B cell (primary cell): ENCODE measurements around the gene TPRA1. TPM values are rescaled to one million over a fixed set of nuclear protein-coding genes. Genes with fewer than 3 reads are reported as not detected.

Experiments
- ATAC-seq: fragments of 200-7000 bp; cut with Tn5 transposase; one replicate; pipeline ENCODE4 v1.10.0; 2021; ENCODE audit warnings: low read depth, mild to moderate bottlenecking, moderate number of reproducible peaks, moderate library complexity
- CTCF ChIA-PET: fragments of 350-600 bp; sonication (Branson Sonifier 250); formaldehyde crosslinking; loops from one replicate; lab custom pipeline; 2021; ENCODE audit warnings: antibody characterized with exemption, inconsistent platforms; lab: Charles Lee
- POLR2A ChIA-PET: fragments of 350-600 bp; sonication (Branson Sonifier 250); formaldehyde crosslinking; loops from one replicate; lab custom pipeline; 2021; ENCODE audit warnings: antibody characterized with exemption; lab: Charles Lee
- DNase-seq: peaks from one replicate; pipeline ENCODE4 v3.0.0; 2013
- H2AFZ ChIP-seq: 2 replicates; pipeline ENCODE4 v1.6.1; 2012; ENCODE audit warnings: mild to moderate bottlenecking, low read depth, low read length; ENCODE audit not compliant: insufficient read depth, poor library complexity, severe bottlenecking
- H3K27ac ChIP-seq, 2 donors: 1 replicate in 1 of 2; 2 replicates in 1 of 2; pipeline ENCODE4 v1.5.1; 2012 to 2013; ENCODE audit warnings: low read length in 2 of 2, mild to moderate bottlenecking in 2 of 2, moderate library complexity in 1 of 2
- H3K27me3 ChIP-seq, 4 experiments: fragments of 200-600 bp in 1 of 4; sonication (generic) in 1 of 4; replicated peaks in 1 of 4; 1 replicate in 2 of 4; 2 replicates in 2 of 4; pipeline versions ENCODE4 v1.6.1 to v1.7.0; 2013 to 2016; ENCODE audit warnings: low read length in 3 of 4, mild to moderate bottlenecking in 2 of 4, mixed read lengths in 1 of 4, moderate library complexity in 1 of 4; ENCODE audit not compliant: insufficient read depth in 4 of 4, control insufficient read depth in 3 of 4; ENCODE audit errors: control extremely low read depth in 1 of 4
- H3K36me3 ChIP-seq, 2 experiments: replicated peaks in 1 of 2; 1 replicate in 1 of 2; 2 replicates in 1 of 2; pipeline versions ENCODE4 v1.6.1 to v1.7.1; 2013; ENCODE audit warnings: low read length in 1 of 2; ENCODE audit not compliant: insufficient read depth in 2 of 2, control insufficient read depth in 1 of 2; ENCODE audit errors: control extremely low read depth in 1 of 2, extremely low read depth in 1 of 2
- H3K4me1 ChIP-seq, 2 donors: fragments of 200-600 bp in 1 of 2; sonication (generic) in 1 of 2; 1 replicate in 1 of 2; 2 replicates in 1 of 2; pipeline versions ENCODE4 v1.5.1 to v1.6.1; 2013 to 2017; ENCODE audit warnings: low read length in 2 of 2; ENCODE audit not compliant: control insufficient read depth in 2 of 2, insufficient read depth in 2 of 2
- H3K4me2 ChIP-seq: replicated peaks from 2 replicates; pipeline ENCODE3; 2012; ENCODE audit warnings: mild to moderate bottlenecking, low read depth, low read length; ENCODE audit not compliant: poor library complexity, severe bottlenecking
- H3K4me3 ChIP-seq, 5 experiments: fragments of 200-600 bp in 1 of 5; sonication (generic) in 1 of 5; 1 replicate in 3 of 5; 2 replicates in 2 of 5; pipeline versions ENCODE4 v1.5.1 to v1.7.0; 2011 to 2016; ENCODE audit warnings: low read length in 4 of 5, mild to moderate bottlenecking in 4 of 5, low read depth in 2 of 5, control low read depth in 1 of 5, moderate library complexity in 1 of 5; ENCODE audit not compliant: insufficient read depth in 1 of 5; ENCODE audit errors: control extremely low read depth in 1 of 5, extremely low read depth in 1 of 5
- H3K79me2 ChIP-seq: fragments of 200-600 bp; sonication (generic); one replicate; pipeline ENCODE4 v1.6.0; 2016; ENCODE audit warnings: low read length; ENCODE audit not compliant: control insufficient read depth, insufficient read depth
- H3K9ac ChIP-seq: fragments of 200-600 bp; sonication (generic); 2 replicates; pipeline ENCODE4 v1.6.1; 2017; ENCODE audit warnings: mild to moderate bottlenecking, low read length, moderate library complexity
- H3K9me3 ChIP-seq, 3 donors: one replicate each; pipeline versions ENCODE4 v1.6.1 to v1.7.1; 2013; ENCODE audit warnings: low read length in 2 of 3; ENCODE audit not compliant: control insufficient read depth in 2 of 3, insufficient read depth in 1 of 3; ENCODE audit errors: control extremely low read depth in 1 of 3
- H4K20me1 ChIP-seq: 2 replicates; pipeline ENCODE4 v1.6.0; 2012; ENCODE audit warnings: mild to moderate bottlenecking, low read length; ENCODE audit not compliant: insufficient read depth, control insufficient read depth, poor library complexity, severe bottlenecking
- H3K27ac Mint-ChIP-seq: one replicate; pipeline ENCODE4 v1.8.0; 2021; ENCODE audit warnings: mixed read lengths
- H3K27me3 Mint-ChIP-seq: one replicate; pipeline ENCODE4 v1.8.0; 2021; ENCODE audit warnings: mixed read lengths
- H3K4me1 Mint-ChIP-seq: one replicate; pipeline ENCODE4 v1.8.0; 2021; ENCODE audit warnings: mixed read lengths
- H3K4me3 Mint-ChIP-seq: one replicate; pipeline ENCODE4 v1.8.0; 2021; ENCODE audit warnings: mixed read lengths
- H3K9me3 Mint-ChIP-seq: one replicate; pipeline ENCODE4 v1.8.0; 2022; ENCODE audit warnings: mixed read lengths; ENCODE audit not compliant: insufficient read depth
- EZH2 ChIP-seq: IDR thresholded peaks from 2 replicates; pipeline ENCODE4 v1.6.1; 2012; ENCODE audit warnings: borderline replicate concordance, low read depth, mild to moderate bottlenecking, moderate library complexity, low read length; ENCODE audit not compliant: insufficient read depth, poor library complexity, severe bottlenecking
- WGBS: methylation state at CpG from one replicate; pipeline ENCODE4 v1.1.5; 2013; ENCODE audit warnings: missing lambda C conversion rate; ENCODE audit not compliant: insufficient coverage; 5-methylcytosine and 5-hydroxymethylcytosine counted together
- intact Hi-C: fragments of 100-400 bp; cut with micrococcal nuclease; formaldehyde crosslinking; loops from one replicate; pipeline ENCODE4 v1.10.0; 2022
- polyA plus RNA-seq: library from polyadenylated mRNA; depleted of rRNA; stranded (reverse); fragments of >200 nt; gene quantifications from 2 replicates; pipeline ENCODE4 v1.2.3, GENCODE V29; 2012
- total RNA-seq, 2 donors: library from RNA; stranded (reverse); fragments of 120-200 nt in 1 of 2; gene quantifications; 1 replicate in 1 of 2; 2 replicates in 1 of 2; pipeline versions ENCODE4 v1.2.3 to v1.2.4, GENCODE V29; 2013 to 2022
- TF ChIP-seq, protein P1 (sequence below): fragments of 200-600 bp; IDR thresholded peaks from one replicate; pipeline ENCODE4 v1.8.0; 2022; ENCODE audit warnings: antibody characterized with exemption, mild to moderate bottlenecking

Gene TPRA1
- total and polyA plus RNA-seq, 2 donors (not counting 1 experiment from before 2014, with no cell fraction given) = 19.8 to 27.7 TPM

DNA sequence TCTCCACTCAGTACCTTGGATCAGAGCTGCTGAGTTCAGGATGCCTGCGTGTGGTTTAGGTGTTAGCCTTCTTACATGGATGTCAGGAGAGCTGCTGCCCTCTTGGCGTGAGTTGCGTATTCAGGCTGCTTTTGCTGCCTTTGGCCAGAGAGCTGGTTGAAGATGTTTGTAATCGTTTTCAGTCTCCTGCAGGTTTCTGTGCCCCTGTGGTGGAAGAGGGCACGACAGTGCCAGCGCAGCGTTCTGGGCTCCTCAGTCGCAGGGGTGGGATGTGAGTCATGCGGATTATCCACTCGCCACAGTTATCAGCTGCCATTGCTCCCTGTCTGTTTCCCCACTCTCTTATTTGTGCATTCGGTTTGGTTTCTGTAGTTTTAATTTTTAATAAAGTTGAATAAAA is 31.5 kb upstream of the TPRA1 start:
- intact Hi-C loops = no loop called here
- POLR2A ChIA-PET = no interaction called here

GRCh38 chr3:127620637-127621375 is 30.3 kb upstream of the TPRA1 start:
- ATAC-seq (no peak), DNase-seq (no peak)
- H3K9ac ChIP-seq = no peak overlapping the region
- WGBS = 98% methylated on average over 32 of the region's 32 CpGs
- intact Hi-C loops = no loop called here
- Mint-ChIP-seq H3K9me3 (no peaks in the 10 kb centered on the region), H3K4me3 (no peak overlapping the region), H3K4me1 (no peaks in the 10 kb centered on the region), H3K27ac (no peak overlapping the region), H3K27me3 (no peaks in the 10 kb centered on the region)
- H2AFZ ChIP-seq = no peak overlapping the region
- no peak for TF ChIP-seq EZH2
- TF ChIP-seq, protein P1, sequence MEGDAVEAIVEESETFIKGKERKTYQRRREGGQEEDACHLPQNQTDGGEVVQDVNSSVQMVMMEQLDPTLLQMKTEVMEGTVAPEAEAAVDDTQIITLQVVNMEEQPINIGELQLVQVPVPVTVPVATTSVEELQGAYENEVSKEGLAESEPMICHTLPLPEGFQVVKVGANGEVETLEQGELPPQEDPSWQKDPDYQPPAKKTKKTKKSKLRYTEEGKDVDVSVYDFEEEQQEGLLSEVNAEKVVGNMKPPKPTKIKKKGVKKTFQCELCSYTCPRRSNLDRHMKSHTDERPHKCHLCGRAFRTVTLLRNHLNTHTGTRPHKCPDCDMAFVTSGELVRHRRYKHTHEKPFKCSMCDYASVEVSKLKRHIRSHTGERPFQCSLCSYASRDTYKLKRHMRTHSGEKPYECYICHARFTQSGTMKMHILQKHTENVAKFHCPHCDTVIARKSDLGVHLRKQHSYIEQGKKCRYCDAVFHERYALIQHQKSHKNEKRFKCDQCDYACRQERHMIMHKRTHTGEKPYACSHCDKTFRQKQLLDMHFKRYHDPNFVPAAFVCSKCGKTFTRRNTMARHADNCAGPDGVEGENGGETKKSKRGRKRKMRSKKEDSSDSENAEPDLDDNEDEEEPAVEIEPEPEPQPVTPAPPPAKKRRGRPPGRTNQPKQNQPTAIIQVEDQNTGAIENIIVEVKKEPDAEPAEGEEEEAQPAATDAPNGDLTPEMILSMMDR = no peak
- no peaks in the 10 kb centered on the region for H3K9me3 ChIP-seq
- CTCF ChIA-PET = no interaction called here
- no peak overlapping the region for H3K27ac ChIP-seq
- no peaks in the 10 kb centered on the region for H3K27me3 ChIP-seq
- H4K20me1 ChIP-seq = no peaks in the 10 kb centered on the region
- H3K4me1 ChIP-seq = no peaks in the 10 kb centered on the region
- POLR2A ChIA-PET = no interaction called here
- peaks cover 2 to 53% of the 10 kb centered on the region in 2 experiments for H3K36me3 ChIP-seq
- no peak overlapping the region for H3K4me3 ChIP-seq
- H3K79me2 ChIP-seq = no peaks in the 10 kb centered on the region
- no peak overlapping the region for H3K4me2 ChIP-seq

More for the DNA sequence above, 31.5 kb upstream of the TPRA1 start:
- Mint-ChIP-seq H3K27ac (no peak overlapping the region), H3K4me3 (no peak overlapping the region), H3K4me1 (peaks cover 6% of the 10 kb centered on the region), H3K9me3 (no peaks in the 10 kb centered on the region), H3K27me3 (no peaks in the 10 kb centered on the region)
- Histone ChIP-seq H3K36me3 (peaks cover 2 to 42% of the 10 kb centered on the region in 2 experiments), H2AFZ (no peak overlapping the region), H4K20me1 (no peaks in the 10 kb centered on the region), H3K27ac (no peak overlapping the region), H3K4me2 (no peak overlapping the region), H3K4me3 (no peak overlapping the region), H3K9ac (no peak overlapping the region), H3K27me3 (no peaks in the 10 kb centered on the region), H3K9me3 (no peaks in the 10 kb centered on the region), H3K79me2 (no peaks in the 10 kb centered on the region), H3K4me1 (no peaks in the 10 kb centered on the region)
- no peak for DNase-seq
- ATAC-seq = no peak
- CTCF ChIA-PET = interaction anchor here (0.9 kb wide), 1 partner anchor 47 kb away, joined by 4 read pairs; no protein-coding TSS in a partner anchor
- TF ChIP-seq EZH2 = no peak
- TF ChIP-seq, protein P1 = no peak
- WGBS = over 99% methylated on average over 8 of the region's 11 CpGs
